ENCODE results near the gene FAM216A. TPM values are rescaled to one million over a fixed set of nuclear protein-coding genes. Genes with fewer than 3 reads are reported as not detected.

FAM216A gene
- total and polyA plus RNA-seq, 2 of the 4 experiments (the other 2 are of a cell fraction): 14.0 to 31.1 TPM

DNA sequence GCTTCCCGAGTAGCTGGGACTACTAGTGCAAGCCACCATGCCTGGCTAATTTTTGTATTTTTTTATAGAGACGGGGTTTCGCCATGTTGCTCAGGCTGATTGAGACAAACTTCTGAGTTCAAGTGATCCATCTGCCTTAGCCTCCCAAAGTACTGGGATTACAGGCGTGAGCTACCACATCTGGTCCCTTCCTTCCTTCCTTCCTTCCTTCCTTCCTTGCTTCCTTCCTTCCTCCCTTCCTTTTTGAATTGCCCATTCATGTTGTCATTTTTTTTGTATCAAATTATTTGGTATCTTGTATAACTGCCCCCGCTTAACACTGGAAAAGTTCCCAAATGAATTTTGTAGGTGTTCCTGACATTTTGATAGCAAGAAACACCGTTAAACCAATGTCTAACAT, 45.2 kb downstream of the FAM216A start:
- no peak overlapping the region for H3K18ac ChIP-seq (ENCODE audit: low read depth, low read length)
- no peak overlapping the region for H3K4me2 ChIP-seq (ENCODE audit: low read depth, low read length)
- BruUV-seq (replicated peaks): no TSS peak
- no peak overlapping the region for H4K91ac ChIP-seq (ENCODE audit: insufficient read depth, low read depth, low read length)
- H3K79me1 ChIP-seq (ENCODE audit: low read depth in 1 of 2, low read length in 2 of 2): no peaks in the 10 kb centered on the region
- H2BK5ac ChIP-seq (ENCODE audit: low read depth, low read length, poor library complexity, severe bottlenecking): no peak overlapping the region
- no peak overlapping the region for H2BK20ac ChIP-seq (ENCODE audit: low read depth, low read length)
- H3K4ac ChIP-seq (ENCODE audit: low read depth, low read length): no peak overlapping the region
- H2BK15ac ChIP-seq (ENCODE audit: low read depth, low read length): no peak overlapping the region
- ChIA-PET POLR2A (ENCODE audit: unreplicated experiment) (no interaction called here), CTCF (interaction anchor here (1.0 to 1.8 kb wide), 2 partner anchors 45 to 88 kb away, joined by 6 to 10 read pairs; partner anchors contain the start of gene FAM216A)
- H3K14ac ChIP-seq (replicated peaks; ENCODE audit: low read depth, low read length): no peak overlapping the region
- H3K36me3 ChIP-seq (ENCODE audit: control insufficient read depth, insufficient read depth, low read length): no peaks in the 10 kb centered on the region
- H2AK5ac ChIP-seq (ENCODE audit: low read depth, low read length): no peak overlapping the region; the same call in 1 of the 2 replicates
- H3K27ac ChIP-seq (ENCODE audit: insufficient read depth, low read length): no peak overlapping the region
- no peak overlapping the region for H3K56ac ChIP-seq (ENCODE audit: extremely low read depth, insufficient read depth, low read length)
- no peaks in the 10 kb centered on the region for H3K9me3 ChIP-seq (ENCODE audit: control insufficient read depth, insufficient read depth, low read length)
- no peaks in the 10 kb centered on the region for H4K20me1 ChIP-seq (ENCODE audit: insufficient read depth, low read length)
- no peak overlapping the region for H2AK9ac ChIP-seq (replicated peaks; ENCODE audit: low read depth, low read length, poor library complexity)
- no peaks in the 10 kb centered on the region for H3K4me1 ChIP-seq (ENCODE audit: control insufficient read depth, insufficient read depth, low read length)
- no peak for DNase-seq
- dilution Hi-C loops (cut with HindIII; ENCODE audit: low sequenced_read_pairs, unreplicated experiment) (no loop called here), in situ Hi-C loops (cut with MboI; ENCODE audit: low sequenced_read_pairs) (loop anchor here (5.0 kb wide), 1 partner anchor 83 kb away; no protein-coding TSS in a partner anchor), intact Hi-C loops (cut with micrococcal nuclease) (no loop called here)
- no peak overlapping the region for H2AFZ ChIP-seq (replicated peaks; ENCODE audit: low read length, poor library complexity)
- H3K4me3 ChIP-seq (ENCODE audit: insufficient read depth, low read depth, low read length): no peak overlapping the region
- H3K9ac ChIP-seq (ENCODE audit: low read depth, low read length): no peak overlapping the region
- H4K5ac ChIP-seq (ENCODE audit: low read depth, low read length): no peak overlapping the region
- no peak overlapping the region for H3K23ac ChIP-seq (ENCODE audit: low read depth, low read length)
- WGBS, 2 experiments (ENCODE audit: extremely low coverage in 2 of 2, insufficient read length in 1 of 2): 100% methylated on average over 2 of the region's 6 CpGs; no CpG with 5 or more reads in 1 of the 2 experiments
- ATAC-seq (ENCODE audit: low read depth): no peak
- TF ChIP-seq POLR2A (IDR thresholded peaks at IDR 0.05; ENCODE audit: low read depth, low read length) (no peak), RFX5 (IDR thresholded peaks at IDR 0.05; ENCODE audit: low read depth, low read length) (no peak), NFE2L2 (IDR thresholded peaks at IDR 0.05; ENCODE audit: low read depth, low read length) (no peak), RCOR1 (IDR thresholded peaks at IDR 0.05; ENCODE audit: insufficient replicate concordance, low read length) (no peak), RAD21 (IDR thresholded peaks at IDR 0.05; ENCODE audit: low read length) (no peak), MAZ (IDR thresholded peaks at IDR 0.05; ENCODE audit: borderline replicate concordance, low read depth, low read length) (no peak), CEBPB (IDR thresholded peaks at IDR 0.05; ENCODE audit: low read depth, low read length) (no peak), CHD1 (IDR thresholded peaks at IDR 0.05; ENCODE audit: low read depth, low read length) (no peak), BHLHE40 (IDR thresholded peaks at IDR 0.05; ENCODE audit: low read depth, low read length) (no peak), FOS (IDR thresholded peaks at IDR 0.05; ENCODE audit: low read depth, low read length) (no peak), SMC3 (IDR thresholded peaks at IDR 0.05; ENCODE audit: low read depth, low read length) (no peak), ELK1 (IDR thresholded peaks at IDR 0.05; ENCODE audit: borderline replicate concordance, low read depth, low read length) (no peak), MAFK (IDR thresholded peaks at IDR 0.05; ENCODE audit: low read depth, low read length) (no peak), MXI1 (IDR thresholded peaks at IDR 0.05; ENCODE audit: borderline replicate concordance, low read depth, low read length) (no peak)
- TF ChIP-seq, protein P1, sequence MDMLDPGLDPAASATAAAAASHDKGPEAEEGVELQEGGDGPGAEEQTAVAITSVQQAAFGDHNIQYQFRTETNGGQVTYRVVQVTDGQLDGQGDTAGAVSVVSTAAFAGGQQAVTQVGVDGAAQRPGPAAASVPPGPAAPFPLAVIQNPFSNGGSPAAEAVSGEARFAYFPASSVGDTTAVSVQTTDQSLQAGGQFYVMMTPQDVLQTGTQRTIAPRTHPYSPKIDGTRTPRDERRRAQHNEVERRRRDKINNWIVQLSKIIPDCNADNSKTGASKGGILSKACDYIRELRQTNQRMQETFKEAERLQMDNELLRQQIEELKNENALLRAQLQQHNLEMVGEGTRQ (IDR thresholded peaks at IDR 0.05; ENCODE audit: low read depth, low read length): no peak
- TF ChIP-seq, protein P2, sequence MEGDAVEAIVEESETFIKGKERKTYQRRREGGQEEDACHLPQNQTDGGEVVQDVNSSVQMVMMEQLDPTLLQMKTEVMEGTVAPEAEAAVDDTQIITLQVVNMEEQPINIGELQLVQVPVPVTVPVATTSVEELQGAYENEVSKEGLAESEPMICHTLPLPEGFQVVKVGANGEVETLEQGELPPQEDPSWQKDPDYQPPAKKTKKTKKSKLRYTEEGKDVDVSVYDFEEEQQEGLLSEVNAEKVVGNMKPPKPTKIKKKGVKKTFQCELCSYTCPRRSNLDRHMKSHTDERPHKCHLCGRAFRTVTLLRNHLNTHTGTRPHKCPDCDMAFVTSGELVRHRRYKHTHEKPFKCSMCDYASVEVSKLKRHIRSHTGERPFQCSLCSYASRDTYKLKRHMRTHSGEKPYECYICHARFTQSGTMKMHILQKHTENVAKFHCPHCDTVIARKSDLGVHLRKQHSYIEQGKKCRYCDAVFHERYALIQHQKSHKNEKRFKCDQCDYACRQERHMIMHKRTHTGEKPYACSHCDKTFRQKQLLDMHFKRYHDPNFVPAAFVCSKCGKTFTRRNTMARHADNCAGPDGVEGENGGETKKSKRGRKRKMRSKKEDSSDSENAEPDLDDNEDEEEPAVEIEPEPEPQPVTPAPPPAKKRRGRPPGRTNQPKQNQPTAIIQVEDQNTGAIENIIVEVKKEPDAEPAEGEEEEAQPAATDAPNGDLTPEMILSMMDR (conservative IDR thresholded peaks at IDR 0.05; ENCODE audit: low read depth, low read length): no peak
- no peak overlapping the region for H2BK120ac ChIP-seq (ENCODE audit: low read depth, low read length)
- H3K27me3 ChIP-seq (ENCODE audit: control insufficient read depth, insufficient read depth, low read length): no peaks in the 10 kb centered on the region
- H4K8ac ChIP-seq (ENCODE audit: low read depth in 2 of 2, low read length in 2 of 2): no peak overlapping the region
- no peaks in the 10 kb centered on the region for H3K9me1 ChIP-seq (ENCODE audit: insufficient read depth, low read length)

Measured in IMR-90 (cell line).